Measurements from ENCODE around the gene IGFBP2. TPM values are rescaled to one million over a fixed set of nuclear protein-coding genes. Genes with fewer than 3 reads are reported as not detected.

IGFBP2 gene
- total RNA-seq, 1 experiment from 2014 or later: 363 TPM

- no peak within 1 kb of the TSS for H2AK5ac ChIP-seq (ENCODE audit: insufficient read length, low read length)
- H4K20me1 ChIP-seq (ENCODE audit: control insufficient read depth, insufficient read depth, insufficient read length): no peaks in the 10 kb centered on the region
- peaks cover 34% of the 10 kb centered on the region for H3K23me2 ChIP-seq (ENCODE audit: insufficient read length, low read depth, low read length, poor library complexity, severe bottlenecking)
- no peak within 1 kb of the TSS for H3K27ac ChIP-seq (ENCODE audit: insufficient read length, low read depth, low read length)
- no peak within 1 kb of the TSS for H2AFZ ChIP-seq (ENCODE audit: low read length)
- no peak within 1 kb of the TSS for H3K23ac ChIP-seq (ENCODE audit: insufficient read length, low read depth, low read length)
- H4K8ac ChIP-seq (replicated peaks; ENCODE audit: insufficient read length, low read depth, low read length): no peak within 1 kb of the TSS
- Mint-ChIP-seq H3K36me3 (ENCODE audit: insufficient read depth in 1 of 3, low read depth in 3 of 3) (no peaks in the 10 kb centered on the region), H3K27me3 (ENCODE audit: low read depth) (peaks cover 74% of the 10 kb centered on the region), H3K4me3 (peak within 1 kb of the TSS; percentile 65 to 89), H3K27ac (peak within 1 kb of the TSS in 1 of 3 experiments; percentile 78; a peak in 2 of 7 replicates), H3K9me3 (no peaks in the 10 kb centered on the region; a peak in 2 of 5 replicates), H3K4me1 (peaks cover 37 to 48% of the 10 kb centered on the region in 2 experiments)
- H3K4me1 ChIP-seq (ENCODE audit: insufficient read depth, low read length): peaks cover 3% of the 10 kb centered on the region; the same call in 1 of the 2 replicates
- no peak within 1 kb of the TSS for H3K18ac ChIP-seq (ENCODE audit: insufficient read length, low read depth, low read length)
- no peak within 1 kb of the TSS for H2BK12ac ChIP-seq (ENCODE audit: insufficient read length, low read depth, low read length)
- H2BK120ac ChIP-seq (ENCODE audit: low read depth, low read length, poor library complexity, severe bottlenecking): no peak within 1 kb of the TSS
- TF ChIP-seq CTCF (conservative IDR thresholded peaks at IDR 0.05): peak; percentile 39; the same call in 2 of the 3 replicates
- H3K4ac ChIP-seq (ENCODE audit: low read depth, low read length): no peak within 1 kb of the TSS
- H3K56ac ChIP-seq (ENCODE audit: insufficient read length, low read depth, low read length): no peak within 1 kb of the TSS
- no peak within 1 kb of the TSS for H3T11ph ChIP-seq (ENCODE audit: low read length)
- no peak within 1 kb of the TSS for H2BK20ac ChIP-seq (ENCODE audit: low read depth, low read length, poor library complexity, severe bottlenecking)
- no peak within 1 kb of the TSS for H4K91ac ChIP-seq (ENCODE audit: insufficient read length, low read depth, low read length)
- no peaks in the 10 kb centered on the region for H3K79me2 ChIP-seq (ENCODE audit: insufficient read depth, low read length)
- H3K9ac ChIP-seq (ENCODE audit: extremely low read depth, insufficient read length, low read length): no peak within 1 kb of the TSS
- no peak within 1 kb of the TSS for H2BK5ac ChIP-seq (ENCODE audit: insufficient read length, low read length)
- H3K79me1 ChIP-seq (ENCODE audit: insufficient read depth, low read depth, low read length, poor library complexity, severe bottlenecking): no peaks in the 10 kb centered on the region
- H3K9me3 ChIP-seq (ENCODE audit: control insufficient read depth, low read depth, low read length): no peaks in the 10 kb centered on the region
- no CpG with 5 or more reads among the region's 16 CpGs for WGBS (ENCODE audit: extremely low coverage, insufficient read length, low lambda C conversion rate)
- DNase-seq: peak; percentile 86
- peaks cover 3% of the 10 kb centered on the region; the same call in 1 of the 2 replicates for H3K27me3 ChIP-seq (ENCODE audit: insufficient read depth, low read length)
- H2BK15ac ChIP-seq (ENCODE audit: low read depth, low read length): no peak within 1 kb of the TSS
- H3K4me2 ChIP-seq (ENCODE audit: insufficient read depth, insufficient read length, low read length): peak within 1 kb of the TSS; percentile 55
- H3K14ac ChIP-seq (ENCODE audit: insufficient read depth, low read length): no peak within 1 kb of the TSS; the same call in 1 of the 2 replicates
- no peak within 1 kb of the TSS for H4K5ac ChIP-seq (ENCODE audit: insufficient read length, low read depth, low read length)
These were observed 62.2 kb downstream of the IGFBP2 start, which contains the start of gene IGFBP5 for GRCh38 chr2:216695401-216695821. Gene IGFBP5, minus strand, starts transcription at chr2:216695549. Its CDS starts 774 bp downstream, at chr2:216694775.
